T-helper 1 cell (primary cell): ENCODE measurements around the gene GATM.
"Not testable (repeated sequence)": the region's sequence is repeated elsewhere in the genome, so short reads cannot be mapped to it uniquely, and the experiment has no call there.

Experiments used
- DNase-seq, 5 donors: peaks; one replicate each; pipeline ENCODE4 v3.0.0-alpha.2; 2012 to 2020

Gene GATM

DNA sequence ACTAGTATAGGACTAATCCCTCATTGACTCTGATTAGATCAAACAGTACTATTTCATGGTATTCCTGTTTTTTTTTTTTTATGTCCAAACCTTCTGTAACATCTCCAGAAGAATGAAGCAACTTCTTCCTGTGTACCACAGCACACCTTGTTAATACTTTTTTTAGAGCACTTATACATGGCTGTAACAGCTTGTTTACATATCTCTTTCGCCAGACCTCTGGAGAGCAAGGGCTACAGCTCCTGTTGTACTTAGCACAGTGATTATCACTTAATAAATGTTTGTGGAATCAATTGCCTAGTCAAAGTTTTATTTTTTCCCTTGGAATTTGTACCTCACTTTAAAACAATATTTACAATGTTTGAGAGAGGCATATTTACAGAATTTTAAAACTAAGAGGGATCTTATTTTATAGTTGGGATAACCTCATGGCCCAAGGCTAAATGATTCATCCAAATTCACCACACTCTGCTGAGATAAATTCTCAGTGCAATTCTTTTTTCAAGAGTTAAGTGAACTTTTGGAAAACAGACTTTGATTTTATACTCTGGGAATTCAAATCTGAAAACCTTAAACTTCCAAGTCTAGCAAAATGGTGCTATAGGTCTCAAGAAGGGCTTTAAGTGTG, 9.2 kb upstream of the GATM start:
- DNase-seq: no peak

DNA sequence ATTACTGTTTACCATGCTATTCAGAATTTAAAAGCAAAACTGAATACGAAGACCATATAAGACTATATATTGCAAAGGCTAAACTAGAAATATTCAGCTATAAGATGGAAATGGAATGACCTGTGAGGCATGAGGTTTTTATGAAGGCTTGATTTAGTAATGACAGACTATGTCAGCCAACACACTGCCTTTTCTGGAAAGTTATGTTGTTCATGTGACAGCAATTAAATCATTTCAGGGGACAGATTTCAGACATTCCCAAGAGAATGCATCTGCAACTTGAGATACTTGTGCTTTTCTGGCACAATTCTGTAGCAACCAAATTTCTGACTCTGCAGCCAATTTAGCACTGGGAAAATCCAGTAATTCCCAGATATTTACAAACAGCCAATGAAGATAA, 8.6 kb upstream of the GATM start:
- no peak for DNase-seq

DNA sequence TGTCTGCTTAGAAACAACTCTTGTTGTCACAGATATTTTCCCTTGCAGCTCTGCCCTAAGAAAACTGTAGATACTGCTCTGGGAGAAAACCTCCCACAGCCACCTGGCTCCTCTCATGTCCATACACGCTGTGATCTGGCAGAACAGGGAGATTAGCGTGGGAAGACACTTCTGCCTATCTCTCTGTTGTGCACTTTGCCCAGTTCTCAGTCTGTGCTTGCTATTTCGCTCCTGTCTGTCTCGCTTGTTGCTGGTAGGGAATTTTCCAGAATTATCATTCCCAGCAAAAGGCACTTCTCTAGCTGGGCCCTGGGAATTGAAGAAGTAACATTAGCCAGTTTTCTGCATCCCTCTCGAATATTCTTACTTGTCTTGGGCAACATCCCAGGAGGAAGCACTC, 8.1 kb upstream of the GATM start:
- DNase-seq: no peak

DNA sequence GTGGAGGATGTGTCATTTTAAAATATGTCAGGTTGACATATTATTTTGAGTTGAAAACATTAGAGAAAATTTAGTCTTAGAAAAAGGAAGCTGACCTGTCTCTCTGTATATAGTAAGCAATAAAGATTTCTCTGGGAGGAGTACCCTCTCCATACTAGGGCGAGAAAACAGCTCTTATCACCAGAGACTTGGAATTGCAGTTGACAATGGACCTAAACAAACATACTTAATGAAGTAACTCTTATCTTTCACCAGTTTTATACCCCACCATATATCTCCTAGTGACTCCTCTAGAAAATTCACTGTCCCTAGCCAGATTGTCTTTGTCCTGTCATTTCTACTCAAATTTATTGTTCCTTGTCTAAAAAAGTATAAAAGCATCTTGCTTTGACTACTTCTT, 7.2 kb upstream of the GATM start:
- no peak for DNase-seq

DNA sequence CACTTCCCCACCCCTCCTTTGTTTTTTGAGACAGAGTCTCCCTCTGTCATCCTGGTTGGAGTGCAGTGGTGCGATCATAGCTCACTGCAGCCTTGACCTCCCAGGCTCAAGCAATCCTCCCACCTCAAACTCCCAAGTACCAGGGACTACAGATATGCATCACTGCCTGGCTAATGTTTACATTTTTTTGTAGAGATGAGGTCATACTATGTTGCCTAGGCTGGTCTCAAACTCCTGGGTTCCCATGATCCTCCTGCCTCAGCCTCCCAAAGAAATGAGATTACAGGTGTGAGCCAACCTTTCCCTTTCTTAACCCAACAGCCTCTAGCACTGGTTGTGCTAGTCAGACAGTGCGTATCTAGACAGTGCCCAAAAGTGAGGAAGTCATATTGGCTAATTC, 6.4 kb upstream of the GATM start:
- no peak for DNase-seq

DNA sequence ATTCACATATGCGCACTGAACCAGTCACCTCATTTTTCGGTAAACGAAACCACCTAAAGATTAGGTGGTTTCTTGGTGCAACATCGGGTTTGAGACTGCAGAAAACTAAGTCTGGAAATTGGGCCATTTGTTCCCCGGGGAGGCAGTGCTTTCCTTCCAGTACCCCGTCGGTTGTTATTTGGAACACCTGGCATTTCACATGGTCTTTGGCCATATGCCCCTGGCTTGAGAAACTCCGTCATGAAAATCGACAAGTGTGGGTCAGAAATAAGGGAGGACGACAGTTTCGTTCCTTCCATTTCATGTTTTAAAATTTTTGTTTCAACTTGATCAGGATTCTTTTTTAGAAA, 544 bp upstream of the GATM start:
- no peak for DNase-seq

DNA sequence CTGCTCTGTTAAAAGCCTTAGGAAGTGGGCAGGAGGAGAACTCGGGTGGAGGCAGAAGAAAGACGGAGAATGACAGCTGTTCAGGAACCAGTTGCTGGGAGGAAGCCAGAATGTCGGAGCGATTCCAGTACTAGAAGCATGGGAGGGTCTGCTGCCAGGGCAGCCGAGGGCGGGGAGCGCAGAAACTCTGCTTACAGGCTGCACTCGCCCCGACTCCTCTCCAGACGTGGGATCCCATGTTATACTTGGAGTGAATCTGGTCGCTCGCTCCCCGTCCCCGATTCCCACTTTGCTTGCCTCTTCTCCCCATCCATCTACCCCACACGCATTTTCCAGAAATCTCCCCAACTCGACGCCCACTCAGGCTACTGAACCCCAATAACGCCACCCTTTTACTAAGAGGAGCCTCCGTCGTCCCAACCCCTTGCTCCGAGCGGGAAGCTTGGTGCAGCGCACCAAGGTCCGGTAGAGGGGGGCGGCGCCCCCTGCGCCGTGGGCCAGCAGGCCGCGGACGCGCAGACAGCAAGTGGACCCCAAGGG, 665 bp downstream of the GATM start:
- DNase-seq: peak in 1 of 5 donors; percentile 10

DNA sequence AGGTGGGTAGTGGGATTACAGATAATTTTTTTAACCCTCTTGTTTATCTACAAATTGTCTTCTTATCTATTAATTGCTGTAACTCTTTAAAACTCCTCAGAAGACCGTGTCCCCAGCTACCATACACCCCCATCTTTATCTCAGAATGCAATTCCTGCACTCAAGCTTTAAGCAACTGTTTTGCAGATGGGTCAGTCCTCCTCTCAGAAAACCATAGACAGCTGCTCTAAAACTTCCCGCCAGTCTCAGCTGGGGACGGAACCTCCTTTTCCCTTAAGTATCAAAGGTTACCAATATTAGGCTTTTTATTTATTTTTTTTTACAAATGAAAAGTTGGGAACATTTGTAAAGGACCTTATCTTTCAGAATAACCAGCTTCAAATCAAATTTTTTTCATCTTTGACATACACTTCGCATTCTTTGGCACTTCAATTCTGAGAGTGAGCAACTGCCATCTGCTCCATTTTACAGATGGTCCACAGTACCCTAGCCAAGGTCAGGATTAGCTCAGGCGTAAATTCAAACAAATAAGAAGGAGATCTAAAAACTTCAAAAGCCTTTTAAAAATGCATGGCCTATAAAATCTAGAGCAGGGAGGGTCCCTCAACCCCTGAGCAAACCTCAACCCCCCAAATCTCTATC, 1.3 kb downstream of the GATM start:
- no peak for DNase-seq

DNA sequence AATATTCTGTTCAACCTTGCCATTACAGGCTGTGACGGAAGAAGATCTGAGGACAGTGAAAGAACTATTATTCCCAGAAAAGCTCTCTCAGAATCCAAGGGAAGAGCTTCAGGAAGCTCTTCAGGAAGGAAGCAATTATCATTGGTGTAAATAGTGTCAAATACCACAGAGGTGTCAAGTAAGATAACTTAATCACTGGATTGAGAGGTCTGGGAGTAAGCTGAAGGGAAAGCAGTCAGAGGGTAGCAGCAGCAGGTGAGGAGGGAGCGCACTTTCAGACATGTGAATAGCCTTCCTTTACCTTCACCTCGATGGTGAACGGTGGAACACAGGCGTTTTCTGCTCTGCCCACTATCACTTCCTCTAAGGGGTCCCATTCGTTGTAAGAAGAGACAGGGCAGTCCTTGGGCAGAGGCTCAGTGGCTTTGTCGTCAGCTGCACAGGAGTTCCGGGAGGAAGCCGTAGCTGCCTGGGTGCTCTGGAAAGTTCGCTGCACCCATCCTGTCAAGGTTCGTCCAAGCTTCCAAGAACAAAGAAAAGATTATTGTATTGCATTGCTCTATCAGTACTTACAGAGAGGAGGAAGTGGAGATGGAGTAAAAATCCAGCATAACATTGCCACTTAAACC, 1.9 kb downstream of the GATM start:
- DNase-seq: no peak

DNA sequence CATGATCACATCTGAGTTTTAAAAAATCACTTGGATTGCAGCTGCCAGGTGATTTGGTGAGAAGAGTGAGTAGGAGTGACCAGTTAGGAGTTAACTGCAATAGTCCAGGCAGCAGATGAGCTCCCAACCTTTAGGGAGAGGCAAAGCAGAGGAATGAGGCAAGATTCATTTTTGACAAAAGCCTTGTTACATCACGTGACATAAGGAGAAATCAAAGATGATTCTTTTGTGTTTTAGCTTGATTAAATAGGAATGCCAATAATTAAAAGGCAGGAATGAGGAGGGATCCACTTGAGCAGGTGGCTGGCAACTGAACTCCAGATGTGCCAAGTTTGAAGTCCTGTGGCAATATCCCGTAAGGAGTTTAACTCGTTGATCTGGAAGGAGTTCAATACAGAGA, 2.5 kb downstream of the GATM start:
- no peak for DNase-seq

DNA sequence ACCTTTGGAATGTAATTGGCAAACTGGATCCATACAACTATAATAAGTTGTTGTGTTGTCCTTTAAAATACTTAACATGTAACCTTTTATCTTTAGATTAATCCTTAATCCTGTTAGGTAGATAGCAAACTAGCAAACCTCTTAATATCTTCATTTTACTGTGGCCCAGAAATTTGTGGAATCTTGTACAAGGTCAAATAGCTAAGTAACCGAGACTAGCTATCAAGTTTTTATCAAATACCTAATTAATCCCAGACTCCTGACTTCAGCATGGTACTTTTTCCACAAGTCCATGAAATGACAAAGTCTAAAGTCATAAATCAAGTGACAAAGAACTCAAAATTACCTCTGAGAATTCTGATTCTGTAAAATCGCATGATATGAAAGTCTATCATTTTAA, 4.4 kb downstream of the GATM start:
- DNase-seq: no peak

DNA sequence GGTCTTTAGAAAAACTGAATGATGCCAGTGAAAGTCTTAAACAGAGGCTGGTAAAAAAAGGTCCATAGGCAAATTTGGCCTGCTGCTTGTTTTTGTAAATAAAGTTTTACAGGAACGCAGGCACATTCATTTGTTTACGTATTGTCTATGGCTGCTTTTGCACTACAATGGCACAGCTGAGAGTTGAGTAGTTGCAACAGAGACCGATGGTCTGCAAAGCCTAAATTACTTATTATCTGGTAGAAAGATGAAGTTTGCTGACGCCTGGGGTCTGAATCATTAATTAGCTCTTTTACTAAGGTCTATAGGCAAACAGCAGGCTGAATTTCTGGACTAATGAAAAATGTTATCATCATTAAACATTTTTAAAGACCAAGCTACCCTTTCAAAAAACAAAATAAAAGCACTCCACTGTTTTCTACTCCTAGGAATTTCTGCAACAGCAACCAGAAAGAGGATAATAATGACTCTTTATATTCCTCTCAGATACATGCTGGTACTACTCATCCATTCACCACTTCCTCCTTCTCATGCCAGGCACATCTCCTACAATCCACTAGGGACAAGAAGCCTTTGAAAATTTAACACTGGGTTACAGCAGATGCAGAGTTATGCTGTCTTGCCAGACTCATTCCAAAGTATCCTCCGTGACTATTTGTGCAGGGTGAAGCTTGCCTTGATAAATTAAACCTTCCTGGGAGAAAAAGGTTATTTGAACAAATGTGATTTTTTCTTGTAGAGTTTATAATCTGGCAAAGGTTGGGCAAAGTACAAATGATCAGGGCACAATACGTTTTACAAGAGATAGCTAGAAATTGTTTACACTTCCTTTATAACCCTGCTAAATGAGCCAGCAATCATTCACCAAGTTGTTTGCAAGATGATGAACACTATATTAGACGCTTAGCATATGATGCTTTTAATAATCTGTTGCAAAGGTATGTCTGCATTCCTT, 6.0 kb downstream of the GATM start:
- DNase-seq: no peak

DNA sequence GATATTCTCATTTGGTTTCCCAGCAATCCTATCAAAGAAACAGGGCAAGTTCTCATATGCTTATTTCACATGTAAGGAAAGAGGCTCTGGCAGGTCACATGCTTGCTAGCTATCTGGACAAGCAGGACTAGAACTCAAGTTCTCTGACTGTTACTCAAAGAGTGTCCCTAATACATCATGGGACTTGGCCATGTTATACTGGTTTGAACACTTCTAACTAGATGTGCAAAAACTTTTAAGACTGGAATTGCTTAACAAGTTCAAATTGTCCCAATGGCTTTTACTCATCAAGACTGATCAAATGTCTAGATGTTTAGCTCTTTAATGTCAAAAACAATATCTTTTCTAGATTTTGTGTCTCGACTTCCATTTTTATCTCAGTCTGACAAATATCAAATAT, 6.8 kb downstream of the GATM start:
- DNase-seq: no peak

DNA sequence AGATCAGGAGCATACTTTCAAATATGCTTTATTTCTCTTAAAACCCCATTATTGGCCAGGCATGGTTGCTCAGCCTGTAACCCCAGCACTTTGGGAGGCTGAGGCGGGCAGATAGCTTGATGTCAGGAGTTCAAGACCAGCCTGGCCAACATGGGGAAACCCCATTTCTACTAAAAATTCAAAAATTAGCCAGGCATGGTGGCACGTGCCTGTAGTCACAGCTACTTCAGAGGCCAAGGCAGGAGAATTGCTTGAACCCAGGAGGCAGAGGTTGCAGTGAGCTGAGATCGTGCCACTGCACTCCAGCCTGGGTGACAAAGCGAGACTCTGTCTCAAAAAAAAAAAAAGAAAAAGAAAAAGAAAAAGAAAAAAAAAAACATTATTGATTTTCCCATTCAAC, 8.3 kb downstream of the GATM start:
- not testable (repeated sequence) for DNase-seq

DNA sequence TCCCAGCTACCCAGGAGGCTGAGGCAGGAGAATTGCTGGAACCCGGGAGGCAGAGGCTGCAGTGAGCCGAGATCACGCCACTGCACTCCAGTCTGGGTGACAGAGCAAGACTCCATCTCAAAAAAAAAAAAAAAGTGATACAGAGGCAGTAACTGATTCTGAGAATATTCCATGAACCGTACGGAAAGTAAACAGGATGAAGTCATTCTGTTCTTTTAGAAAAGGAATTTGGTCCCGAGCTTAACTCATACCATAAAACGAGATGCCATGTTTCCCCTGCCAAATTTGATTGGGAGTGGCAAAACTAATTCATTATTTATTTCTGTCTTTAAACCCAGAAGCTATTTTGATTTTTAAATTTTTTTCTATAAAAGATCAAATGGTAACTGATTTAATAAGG, 11.1 kb downstream of the GATM start:
- DNase-seq: not testable (repeated sequence)

DNA sequence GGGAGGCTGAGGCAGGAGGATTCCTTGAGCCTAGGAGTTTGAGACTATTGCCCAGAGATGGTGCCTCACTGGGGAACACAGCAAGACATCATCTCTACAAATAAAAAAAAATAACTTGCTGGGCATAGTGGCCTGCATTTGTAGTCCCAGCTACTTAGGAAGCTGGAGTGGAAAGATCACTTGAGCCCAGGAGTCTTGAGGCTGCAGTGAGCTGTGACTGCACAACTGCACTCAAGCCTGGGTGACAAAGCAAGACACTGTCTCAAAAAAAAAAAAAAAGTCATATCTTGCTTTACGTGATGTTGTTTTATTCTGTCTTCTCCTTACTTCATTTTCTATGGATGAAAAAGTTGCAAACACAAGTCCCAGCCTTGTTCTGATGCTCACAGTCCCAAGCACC, 14.1 kb downstream of the GATM start:
- no peak for DNase-seq

DNA sequence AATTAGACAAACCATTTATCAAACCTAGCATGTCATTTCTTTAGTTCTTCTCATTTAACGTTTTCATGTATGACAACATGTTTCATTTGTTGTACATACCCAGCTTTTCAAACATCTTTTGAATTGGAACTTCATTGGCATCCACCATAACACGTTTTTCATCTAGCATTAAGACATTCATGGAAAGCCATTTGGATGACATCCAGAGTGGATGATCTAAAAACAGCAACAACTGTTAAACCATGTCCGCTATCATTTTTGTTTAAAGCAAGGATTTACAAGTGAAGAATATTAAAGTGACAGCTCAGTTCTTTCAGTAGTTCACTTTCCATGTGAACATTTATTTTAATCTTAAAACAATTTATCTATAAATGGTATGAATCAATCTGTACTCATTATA, 14.5 kb downstream of the GATM start:
- DNase-seq: no peak

DNA sequence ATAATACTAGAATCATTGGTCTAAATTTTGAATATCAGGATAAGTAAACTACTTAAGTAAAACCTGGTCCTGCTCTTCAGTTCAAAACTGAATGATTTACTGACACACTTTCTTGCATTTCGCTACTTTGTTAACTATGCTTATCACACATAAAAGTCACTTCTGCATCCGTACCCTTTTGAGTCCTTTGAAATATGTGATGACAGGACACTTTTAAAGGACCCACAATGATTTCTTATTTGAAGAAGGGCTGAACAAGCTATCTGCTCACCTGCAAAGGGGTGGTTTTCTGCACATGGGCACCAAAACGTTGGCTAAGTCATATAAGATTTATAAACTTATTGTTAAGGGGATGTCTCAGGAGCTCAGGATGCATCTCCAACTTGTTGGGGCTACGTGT, 15.0 kb downstream of the GATM start:
- DNase-seq: no peak

DNA sequence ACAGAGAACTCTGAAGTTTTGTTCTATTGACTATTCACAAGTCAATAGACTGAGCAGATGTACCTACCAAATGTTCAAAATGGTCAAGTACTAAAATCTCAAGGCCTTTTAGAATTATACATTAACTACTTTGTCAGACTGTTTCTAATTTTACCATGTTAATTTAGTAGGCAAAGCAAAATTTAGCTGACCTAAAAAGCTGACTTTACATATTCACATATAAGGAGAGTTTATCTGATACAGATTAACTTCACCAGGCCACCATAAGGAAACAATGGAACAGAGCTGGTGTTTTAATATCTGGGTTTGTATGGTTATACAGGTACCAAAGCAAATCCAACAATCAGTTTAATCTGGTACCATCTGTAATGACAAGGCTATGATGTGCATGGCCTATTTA, 15.9 kb downstream of the GATM start:
- DNase-seq: no peak

DNA sequence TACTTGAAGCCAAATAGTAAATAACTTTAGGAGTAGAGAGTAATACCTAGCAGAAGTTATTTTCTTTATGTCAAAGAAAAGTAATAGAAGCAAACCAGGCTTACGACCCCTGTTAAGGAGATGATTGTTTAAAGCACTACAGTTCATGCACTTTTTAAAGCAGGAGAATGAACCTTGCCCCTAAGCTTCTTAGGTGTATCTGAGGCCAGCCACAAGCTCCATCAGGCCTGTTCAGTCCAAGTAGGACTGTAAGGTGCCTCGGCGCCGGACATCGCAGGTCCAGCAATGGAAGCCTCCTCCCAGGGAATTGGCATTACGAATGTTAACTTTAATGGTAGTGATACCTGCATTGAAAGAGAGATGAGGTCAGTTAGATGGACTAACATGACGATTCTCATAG, 16.5 kb downstream of the GATM start:
- no peak for DNase-seq

DNA sequence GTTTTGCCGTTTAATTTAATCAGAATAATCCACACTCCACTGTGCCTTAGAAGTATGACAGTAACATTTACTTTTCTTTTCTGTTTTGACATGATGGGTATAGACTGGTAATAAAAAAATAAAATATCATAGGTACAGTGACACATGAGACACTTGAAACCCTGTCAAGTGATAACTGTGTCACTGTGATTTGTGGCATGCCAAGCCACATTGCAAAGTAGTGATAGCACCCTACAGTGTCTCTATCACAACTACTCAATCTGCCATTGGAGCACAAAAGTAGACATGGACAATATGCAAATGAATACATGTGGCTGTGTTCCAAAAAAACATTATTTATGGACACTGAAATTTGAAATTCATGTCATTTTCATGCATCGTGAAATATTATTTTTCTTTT, 22.5 kb downstream of the GATM start:
- no peak for DNase-seq

DNA sequence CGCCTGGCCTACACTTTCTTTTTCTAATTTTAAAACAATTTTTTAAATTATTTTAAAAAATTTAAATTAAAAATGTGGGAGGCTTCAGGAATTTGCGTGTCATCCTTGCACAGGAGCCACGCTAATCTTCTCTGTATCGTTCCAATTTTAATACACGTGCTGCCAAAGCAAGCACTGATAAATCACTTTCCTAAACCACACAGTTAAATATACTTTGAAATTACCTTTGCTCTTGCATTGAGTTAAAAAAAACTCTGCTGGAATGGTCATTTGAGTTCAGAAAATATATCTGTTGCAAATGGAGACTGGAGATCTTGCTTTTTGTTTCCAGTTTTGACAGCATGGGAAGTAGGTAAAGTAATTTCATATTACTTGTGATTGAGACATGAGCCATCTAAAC, 23.6 kb downstream of the GATM start:
- DNase-seq: no peak

DNA sequence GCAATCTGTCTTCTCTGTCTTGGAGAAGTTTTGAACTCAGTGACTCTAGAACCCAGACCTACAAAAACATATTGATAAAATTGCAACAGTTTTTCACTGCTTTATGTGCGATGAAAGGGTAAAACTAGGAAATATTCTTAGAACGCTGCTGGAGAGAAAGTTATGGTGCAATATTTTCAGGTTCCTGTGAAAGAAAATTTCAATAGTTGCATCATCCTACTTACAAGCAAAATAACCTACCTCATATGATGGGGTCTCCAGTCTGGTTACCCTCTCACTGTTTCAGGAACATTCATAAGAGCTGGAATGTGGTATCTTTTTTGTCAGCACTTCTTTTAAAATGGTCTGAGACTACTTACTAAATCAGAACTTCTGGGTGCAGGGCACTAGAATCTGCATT, 27.1 kb downstream of the GATM start:
- no peak for DNase-seq
